PC-9 (cell line): ENCODE measurements around the gene SETD5.

Source experiments
- CTCF ChIP-seq: fragments of 200-600 bp; sonication (generic); conservative IDR thresholded peaks from 2 replicates; pipeline ENCODE4 v1.6.1; 2017; ENCODE audit warnings: mixed run types, antibody characterized with exemption, mild to moderate bottlenecking, moderate library complexity
- EZH2 ChIP-seq: fragments of 200-600 bp; sonication (generic); IDR thresholded peaks from 2 replicates; pipeline ENCODE4 v1.8.0; 2017; ENCODE audit warnings: antibody characterized with exemption, low read depth

- no peak for TF ChIP-seq CTCF
- TF ChIP-seq EZH2, result no peak
Observed at GRCh38 chr3:9450126-9450525, 52.7 kb downstream of the SETD5 start.
